ENCODE data around the gene STAT5A.

- TF ChIP-seq, protein P1, sequence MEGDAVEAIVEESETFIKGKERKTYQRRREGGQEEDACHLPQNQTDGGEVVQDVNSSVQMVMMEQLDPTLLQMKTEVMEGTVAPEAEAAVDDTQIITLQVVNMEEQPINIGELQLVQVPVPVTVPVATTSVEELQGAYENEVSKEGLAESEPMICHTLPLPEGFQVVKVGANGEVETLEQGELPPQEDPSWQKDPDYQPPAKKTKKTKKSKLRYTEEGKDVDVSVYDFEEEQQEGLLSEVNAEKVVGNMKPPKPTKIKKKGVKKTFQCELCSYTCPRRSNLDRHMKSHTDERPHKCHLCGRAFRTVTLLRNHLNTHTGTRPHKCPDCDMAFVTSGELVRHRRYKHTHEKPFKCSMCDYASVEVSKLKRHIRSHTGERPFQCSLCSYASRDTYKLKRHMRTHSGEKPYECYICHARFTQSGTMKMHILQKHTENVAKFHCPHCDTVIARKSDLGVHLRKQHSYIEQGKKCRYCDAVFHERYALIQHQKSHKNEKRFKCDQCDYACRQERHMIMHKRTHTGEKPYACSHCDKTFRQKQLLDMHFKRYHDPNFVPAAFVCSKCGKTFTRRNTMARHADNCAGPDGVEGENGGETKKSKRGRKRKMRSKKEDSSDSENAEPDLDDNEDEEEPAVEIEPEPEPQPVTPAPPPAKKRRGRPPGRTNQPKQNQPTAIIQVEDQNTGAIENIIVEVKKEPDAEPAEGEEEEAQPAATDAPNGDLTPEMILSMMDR (IDR thresholded peaks at IDR 0.05): no peak
- TF ChIP-seq NFIC (IDR thresholded peaks at IDR 0.05; ENCODE audit: borderline replicate concordance) (no peak), MXI1 (IDR thresholded peaks at IDR 0.05; ENCODE audit: low read depth, low read length) (no peak), EZH2phosphoT487 (IDR thresholded peaks at IDR 0.05; ENCODE audit: borderline replicate concordance, low read depth) (no peak), RXRA (IDR thresholded peaks at IDR 0.05; ENCODE audit: borderline replicate concordance, low read depth) (no peak), RFX5 (IDR thresholded peaks at IDR 0.05; ENCODE audit: low read length) (no peak), RCOR1 (IDR thresholded peaks at IDR 0.05; ENCODE audit: low read length) (no peak), MAX (IDR thresholded peaks at IDR 0.05; ENCODE audit: low read depth) (no peak), JUND (IDR thresholded peaks at IDR 0.05) (no peak), MEF2A (IDR thresholded peaks at IDR 0.05; ENCODE audit: borderline replicate concordance, low read depth) (no peak), USF2 (IDR thresholded peaks at IDR 0.05; ENCODE audit: borderline replicate concordance, low read depth, low read length) (no peak)
Observed at GRCh38 chr17:42306385-42306667, 18.0 kb downstream of the STAT5A start.
